HepG2 (cell line): ENCODE results near the gene MAN1C1. TPM values are rescaled to one million over a fixed set of nuclear protein-coding genes. Genes with fewer than 3 reads are reported as not detected.

ENCODE experiments used
- ARNTL ChIP-seq: sonication (generic); formaldehyde crosslinking; IDR thresholded peaks from 2 replicates; pipeline ENCODE4 v1.4.0; 2020; ENCODE audit warnings: mild to moderate bottlenecking, missing genetic modification reagents
- BCL6 ChIP-seq: IDR thresholded peaks from 2 replicates; pipeline ENCODE4 v1.6.1; 2016; ENCODE audit warnings: missing genetic modification reagents, missing compliant biosample characterization
- RNF2 ChIP-seq: fragments of 450-650 bp; conservative IDR thresholded peaks from 2 replicates; pipeline ENCODE4 v1.6.1; 2016; ENCODE audit warnings: low read depth
- ZNF572 ChIP-seq: sonication (generic); formaldehyde crosslinking; IDR thresholded peaks from 2 replicates; pipeline ENCODE4 v1.5.1; 2020; ENCODE audit warnings: mild to moderate bottlenecking, missing genetic modification reagents
- ZNF879 ChIP-seq: sonication (generic); formaldehyde crosslinking; IDR thresholded peaks from 2 replicates; pipeline ENCODE4 v1.8.1; 2023; ENCODE audit warnings: missing genetic modification reagents
- polyA plus RNA-seq, 8 experiments: library from polyadenylated mRNA; depleted of rRNA in 3 of 8; stranded (reverse) in 7 of 8; unstranded in 1 of 8; fragments of >200 nt; fragmentation: Illumina TruSeq in 4 of 8; extraction: Trizol in 4 of 8; gene quantifications; 2 replicates each; pipeline versions ENCODE4 v1.2.1 to v1.2.3, GENCODE V29; 2011 to 2016; ENCODE audit warnings: low read depth in 4 of 8, missing spikeins in 1 of 8, mixed read lengths in 1 of 8; ENCODE audit not compliant: insufficient read depth in 1 of 8
- total RNA-seq, 5 experiments: library from RNA; depleted of rRNA; stranded (reverse); fragments of >200 nt; fragmentation: Illumina TruSeq; extraction: Trizol; gene quantifications; 2 replicates each; pipeline ENCODE4 v1.2.3, GENCODE V29; 2016; ENCODE audit warnings: low read depth in 1 of 5
- TF ChIP-seq, protein P1 (sequence below): sonication (generic); formaldehyde crosslinking; IDR thresholded peaks from 2 replicates; pipeline ENCODE4 v1.4.0; 2020; ENCODE audit warnings: missing genetic modification reagents, borderline replicate concordance
- TF ChIP-seq, protein P2 (sequence below): sonication (generic); formaldehyde crosslinking; IDR thresholded peaks from 2 replicates; pipeline ENCODE4 v1.9.0; 2022; ENCODE audit warnings: missing genetic modification reagents, mild to moderate bottlenecking, borderline replicate concordance
- TF ChIP-seq, protein P3 (sequence below), 2 experiments: sonication (generic) in 1 of 2; formaldehyde crosslinking in 1 of 2; IDR thresholded peaks; 2 replicates each; pipeline versions ENCODE4 v1.5.1 to v1.6.1; 2011 to 2020; ENCODE audit warnings: borderline replicate concordance in 1 of 2, low read depth in 1 of 2, low read length in 1 of 2, mild to moderate bottlenecking in 1 of 2, missing genetic modification reagents in 1 of 2, moderate library complexity in 1 of 2
- TF ChIP-seq, protein P4 (sequence below): sonication (generic); formaldehyde crosslinking; IDR thresholded peaks from 2 replicates; pipeline ENCODE4 v1.4.0; 2020; ENCODE audit warnings: missing genetic modification reagents, mild to moderate bottlenecking, borderline replicate concordance
- TF ChIP-seq, protein P5 (sequence below): sonication (generic); formaldehyde crosslinking; IDR thresholded peaks from 2 replicates; pipeline ENCODE4 v1.4.0; 2020; ENCODE audit warnings: missing genetic modification reagents, mild to moderate bottlenecking, borderline replicate concordance
- TF ChIP-seq, protein P6 (sequence below): fragments of 450-650 bp; IDR thresholded peaks from 2 replicates; pipeline ENCODE4 v1.6.1; 2017

The MAN1C1 gene
- total and polyA plus RNA-seq, 2 of the 13 experiments (the other 11 are each of a cell fraction or from before 2014, with no cell fraction given): 0.18 to 0.49 TPM

DNA sequence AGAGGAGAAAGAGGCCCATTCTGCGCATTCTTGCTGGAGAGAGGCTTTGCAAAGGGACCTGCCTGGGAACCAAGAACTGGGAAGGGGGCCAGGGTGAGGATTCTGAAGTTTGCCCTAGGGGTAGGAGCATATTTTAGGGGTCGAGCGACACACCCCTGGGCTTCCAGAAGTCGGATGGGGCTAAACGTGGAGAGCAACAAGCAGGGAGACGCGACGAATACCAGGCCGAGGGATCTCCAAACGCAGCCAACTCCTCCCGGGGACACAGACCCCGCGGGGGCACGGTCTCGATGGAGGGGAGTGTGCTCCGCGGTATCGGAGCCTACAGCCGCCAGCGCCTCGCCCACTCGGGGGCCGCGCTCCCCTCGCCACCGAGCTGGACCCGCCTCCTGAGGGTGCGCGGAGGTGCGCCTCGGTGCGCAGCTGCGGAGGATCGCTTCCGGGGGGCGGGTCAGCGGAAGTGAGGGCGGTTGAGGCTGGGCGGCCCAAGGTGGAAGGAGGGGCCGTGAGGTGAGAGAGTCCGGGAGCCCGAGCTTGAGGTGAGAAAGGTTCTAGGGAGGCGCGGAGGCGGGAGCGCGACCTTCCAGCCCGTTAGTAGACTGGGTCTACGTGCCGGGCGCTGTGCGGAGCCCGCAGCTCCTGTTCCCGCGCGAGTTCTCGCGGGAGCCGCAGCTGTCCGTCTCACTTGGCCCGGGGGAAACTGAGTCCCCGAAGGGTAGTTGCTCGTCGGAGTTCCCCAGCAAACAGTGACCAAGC, 203.1 kb downstream of the MAN1C1 start, which contains the start of gene MTFR1L (continued):
- TF ChIP-seq, protein P1, sequence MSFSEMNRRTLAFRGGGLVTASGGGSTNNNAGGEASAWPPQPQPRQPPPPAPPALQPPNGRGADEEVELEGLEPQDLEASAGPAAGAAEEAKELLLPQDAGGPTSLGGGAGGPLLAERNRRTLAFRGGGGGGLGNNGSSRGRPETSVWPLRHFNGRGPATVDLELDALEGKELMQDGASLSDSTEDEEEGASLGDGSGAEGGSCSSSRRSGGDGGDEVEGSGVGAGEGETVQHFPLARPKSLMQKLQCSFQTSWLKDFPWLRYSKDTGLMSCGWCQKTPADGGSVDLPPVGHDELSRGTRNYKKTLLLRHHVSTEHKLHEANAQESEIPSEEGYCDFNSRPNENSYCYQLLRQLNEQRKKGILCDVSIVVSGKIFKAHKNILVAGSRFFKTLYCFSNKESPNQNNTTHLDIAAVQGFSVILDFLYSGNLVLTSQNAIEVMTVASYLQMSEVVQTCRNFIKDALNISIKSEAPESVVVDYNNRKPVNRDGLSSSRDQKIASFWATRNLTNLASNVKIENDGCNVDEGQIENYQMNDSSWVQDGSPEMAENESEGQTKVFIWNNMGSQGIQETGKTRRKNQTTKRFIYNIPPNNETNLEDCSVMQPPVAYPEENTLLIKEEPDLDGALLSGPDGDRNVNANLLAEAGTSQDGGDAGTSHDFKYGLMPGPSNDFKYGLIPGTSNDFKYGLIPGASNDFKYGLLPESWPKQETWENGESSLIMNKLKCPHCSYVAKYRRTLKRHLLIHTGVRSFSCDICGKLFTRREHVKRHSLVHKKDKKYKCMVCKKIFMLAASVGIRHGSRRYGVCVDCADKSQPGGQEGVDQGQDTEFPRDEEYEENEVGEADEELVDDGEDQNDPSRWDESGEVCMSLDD (CRISPR knock-in tag): no peak
- TF ChIP-seq, protein P2, sequence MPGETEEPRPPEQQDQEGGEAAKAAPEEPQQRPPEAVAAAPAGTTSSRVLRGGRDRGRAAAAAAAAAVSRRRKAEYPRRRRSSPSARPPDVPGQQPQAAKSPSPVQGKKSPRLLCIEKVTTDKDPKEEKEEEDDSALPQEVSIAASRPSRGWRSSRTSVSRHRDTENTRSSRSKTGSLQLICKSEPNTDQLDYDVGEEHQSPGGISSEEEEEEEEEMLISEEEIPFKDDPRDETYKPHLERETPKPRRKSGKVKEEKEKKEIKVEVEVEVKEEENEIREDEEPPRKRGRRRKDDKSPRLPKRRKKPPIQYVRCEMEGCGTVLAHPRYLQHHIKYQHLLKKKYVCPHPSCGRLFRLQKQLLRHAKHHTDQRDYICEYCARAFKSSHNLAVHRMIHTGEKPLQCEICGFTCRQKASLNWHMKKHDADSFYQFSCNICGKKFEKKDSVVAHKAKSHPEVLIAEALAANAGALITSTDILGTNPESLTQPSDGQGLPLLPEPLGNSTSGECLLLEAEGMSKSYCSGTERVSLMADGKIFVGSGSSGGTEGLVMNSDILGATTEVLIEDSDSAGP (CRISPR knock-in tag): peak; percentile 84
- no peak for TF ChIP-seq ZNF572 (CRISPR knock-in tag)
- TF ChIP-seq RNF2: no peak
- no peak for TF ChIP-seq ZNF879 (CRISPR knock-in tag)
- peak; percentile 58 for TF ChIP-seq BCL6 (CRISPR knock-in tag)
- TF ChIP-seq, protein P3, sequence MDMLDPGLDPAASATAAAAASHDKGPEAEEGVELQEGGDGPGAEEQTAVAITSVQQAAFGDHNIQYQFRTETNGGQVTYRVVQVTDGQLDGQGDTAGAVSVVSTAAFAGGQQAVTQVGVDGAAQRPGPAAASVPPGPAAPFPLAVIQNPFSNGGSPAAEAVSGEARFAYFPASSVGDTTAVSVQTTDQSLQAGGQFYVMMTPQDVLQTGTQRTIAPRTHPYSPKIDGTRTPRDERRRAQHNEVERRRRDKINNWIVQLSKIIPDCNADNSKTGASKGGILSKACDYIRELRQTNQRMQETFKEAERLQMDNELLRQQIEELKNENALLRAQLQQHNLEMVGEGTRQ (IDR thresholded peaks at IDR 0.05; ENCODE audit: low read depth, low read length): no peak
- TF ChIP-seq, protein P3 (CRISPR knock-in tag; IDR thresholded peaks at IDR 0.05; ENCODE audit: borderline replicate concordance): no peak; the same call in 1 of the 2 replicates
- TF ChIP-seq, protein P4, sequence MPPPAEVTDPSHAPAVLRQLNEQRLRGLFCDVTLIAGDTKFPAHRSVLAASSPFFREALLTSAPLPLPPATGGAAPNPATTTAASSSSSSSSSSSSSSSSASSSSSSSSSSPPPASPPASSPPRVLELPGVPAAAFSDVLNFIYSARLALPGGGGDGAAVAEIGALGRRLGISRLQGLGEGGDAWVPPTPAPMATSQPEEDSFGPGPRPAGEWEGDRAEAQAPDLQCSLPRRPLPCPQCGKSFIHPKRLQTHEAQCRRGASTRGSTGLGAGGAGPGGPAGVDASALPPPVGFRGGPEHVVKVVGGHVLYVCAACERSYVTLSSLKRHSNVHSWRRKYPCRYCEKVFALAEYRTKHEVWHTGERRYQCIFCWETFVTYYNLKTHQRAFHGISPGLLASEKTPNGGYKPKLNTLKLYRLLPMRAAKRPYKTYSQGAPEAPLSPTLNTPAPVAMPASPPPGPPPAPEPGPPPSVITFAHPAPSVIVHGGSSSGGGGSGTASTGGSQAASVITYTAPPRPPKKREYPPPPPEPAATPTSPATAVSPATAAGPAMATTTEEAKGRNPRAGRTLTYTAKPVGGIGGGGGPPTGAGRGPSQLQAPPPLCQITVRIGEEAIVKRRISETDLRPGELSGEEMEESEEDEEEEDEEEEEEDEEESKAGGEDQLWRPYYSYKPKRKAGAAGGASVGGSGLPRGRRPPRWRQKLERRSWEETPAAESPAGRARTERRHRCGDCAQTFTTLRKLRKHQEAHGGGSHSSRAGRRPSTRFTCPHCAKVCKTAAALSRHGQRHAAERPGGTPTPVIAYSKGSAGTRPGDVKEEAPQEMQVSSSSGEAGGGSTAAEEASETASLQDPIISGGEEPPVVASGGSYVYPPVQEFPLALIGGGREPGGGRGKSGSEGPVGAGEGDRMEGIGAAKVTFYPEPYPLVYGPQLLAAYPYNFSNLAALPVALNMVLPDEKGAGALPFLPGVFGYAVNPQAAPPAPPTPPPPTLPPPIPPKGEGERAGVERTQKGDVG (CRISPR knock-in tag): 0 out of 2 replicates have a peak, but pooled peaks have one; percentile 32
- TF ChIP-seq, protein P5, sequence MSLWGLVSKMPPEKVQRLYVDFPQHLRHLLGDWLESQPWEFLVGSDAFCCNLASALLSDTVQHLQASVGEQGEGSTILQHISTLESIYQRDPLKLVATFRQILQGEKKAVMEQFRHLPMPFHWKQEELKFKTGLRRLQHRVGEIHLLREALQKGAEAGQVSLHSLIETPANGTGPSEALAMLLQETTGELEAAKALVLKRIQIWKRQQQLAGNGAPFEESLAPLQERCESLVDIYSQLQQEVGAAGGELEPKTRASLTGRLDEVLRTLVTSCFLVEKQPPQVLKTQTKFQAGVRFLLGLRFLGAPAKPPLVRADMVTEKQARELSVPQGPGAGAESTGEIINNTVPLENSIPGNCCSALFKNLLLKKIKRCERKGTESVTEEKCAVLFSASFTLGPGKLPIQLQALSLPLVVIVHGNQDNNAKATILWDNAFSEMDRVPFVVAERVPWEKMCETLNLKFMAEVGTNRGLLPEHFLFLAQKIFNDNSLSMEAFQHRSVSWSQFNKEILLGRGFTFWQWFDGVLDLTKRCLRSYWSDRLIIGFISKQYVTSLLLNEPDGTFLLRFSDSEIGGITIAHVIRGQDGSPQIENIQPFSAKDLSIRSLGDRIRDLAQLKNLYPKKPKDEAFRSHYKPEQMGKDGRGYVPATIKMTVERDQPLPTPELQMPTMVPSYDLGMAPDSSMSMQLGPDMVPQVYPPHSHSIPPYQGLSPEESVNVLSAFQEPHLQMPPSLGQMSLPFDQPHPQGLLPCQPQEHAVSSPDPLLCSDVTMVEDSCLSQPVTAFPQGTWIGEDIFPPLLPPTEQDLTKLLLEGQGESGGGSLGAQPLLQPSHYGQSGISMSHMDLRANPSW (CRISPR knock-in tag): 0 out of 2 replicates have a peak, but pooled peaks have one; percentile 52
- TF ChIP-seq ARNTL (CRISPR knock-in tag): no peak; the same call in 1 of the 2 replicates
- TF ChIP-seq, protein P6, sequence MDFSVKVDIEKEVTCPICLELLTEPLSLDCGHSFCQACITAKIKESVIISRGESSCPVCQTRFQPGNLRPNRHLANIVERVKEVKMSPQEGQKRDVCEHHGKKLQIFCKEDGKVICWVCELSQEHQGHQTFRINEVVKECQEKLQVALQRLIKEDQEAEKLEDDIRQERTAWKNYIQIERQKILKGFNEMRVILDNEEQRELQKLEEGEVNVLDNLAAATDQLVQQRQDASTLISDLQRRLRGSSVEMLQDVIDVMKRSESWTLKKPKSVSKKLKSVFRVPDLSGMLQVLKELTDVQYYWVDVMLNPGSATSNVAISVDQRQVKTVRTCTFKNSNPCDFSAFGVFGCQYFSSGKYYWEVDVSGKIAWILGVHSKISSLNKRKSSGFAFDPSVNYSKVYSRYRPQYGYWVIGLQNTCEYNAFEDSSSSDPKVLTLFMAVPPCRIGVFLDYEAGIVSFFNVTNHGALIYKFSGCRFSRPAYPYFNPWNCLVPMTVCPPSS: no peak
